Epithelial cell of proximal tubule (primary cell): ENCODE measurements around the gene CLEC2A. TPM values are rescaled to one million over a fixed set of nuclear protein-coding genes. Genes with fewer than 3 reads are reported as not detected.
"Not testable (repeated sequence)": the region's sequence is repeated elsewhere in the genome, so short reads cannot be mapped to it uniquely, and the experiment has no call there.

Experiments
- DNase-seq: peaks from one replicate; pipeline ENCODE4 v3.0.0-alpha.2; 2011; ENCODE audit warnings: low read depth
- H3K4me3 ChIP-seq: 2 replicates; pipeline ENCODE4 v1.5.1; 2011; ENCODE audit warnings: low read depth, mild to moderate bottlenecking, low read length
- total RNA-seq: library from RNA; depleted of rRNA; stranded (reverse); fragments of >200 nt; gene quantifications from 2 replicates; pipeline ENCODE4 v1.2.3, GENCODE V29; 2015
- TF ChIP-seq, protein P1 (sequence below): conservative IDR thresholded peaks from 2 replicates; pipeline ENCODE4 v1.5.1; 2012; ENCODE audit warnings: low read depth, mild to moderate bottlenecking, low read length

The CLEC2A gene, protein sequence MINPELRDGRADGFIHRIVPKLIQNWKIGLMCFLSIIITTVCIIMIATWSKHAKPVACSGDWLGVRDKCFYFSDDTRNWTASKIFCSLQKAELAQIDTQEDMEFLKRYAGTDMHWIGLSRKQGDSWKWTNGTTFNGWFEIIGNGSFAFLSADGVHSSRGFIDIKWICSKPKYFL
- total RNA-seq: not detected in 2 replicates

DNA sequence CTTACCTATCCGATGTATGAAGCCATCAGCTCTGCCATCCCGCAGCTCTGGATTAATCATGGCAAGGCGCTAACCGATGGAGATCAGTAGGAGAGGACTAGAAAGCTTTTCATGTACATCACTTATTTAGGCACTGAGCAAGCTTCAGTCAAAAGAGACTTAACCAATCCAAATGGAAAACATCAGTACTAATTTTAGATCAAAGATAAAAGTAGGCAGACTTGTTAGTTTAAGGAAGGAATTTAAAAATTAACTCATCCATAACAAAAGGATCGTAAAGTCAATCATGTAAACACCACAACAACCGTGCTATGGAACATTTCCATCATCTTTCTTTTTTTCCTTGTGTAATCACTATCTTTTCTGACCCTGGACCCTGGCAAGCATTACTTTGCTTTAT is at the start of gene CLEC2A:
TSS of gene CLEC2A (minus strand) at position 101 of the 400 bp plus-strand sequence. CDS start at position 60, 41 bp downstream.
- no peak for DNase-seq
- TF ChIP-seq, protein P1, sequence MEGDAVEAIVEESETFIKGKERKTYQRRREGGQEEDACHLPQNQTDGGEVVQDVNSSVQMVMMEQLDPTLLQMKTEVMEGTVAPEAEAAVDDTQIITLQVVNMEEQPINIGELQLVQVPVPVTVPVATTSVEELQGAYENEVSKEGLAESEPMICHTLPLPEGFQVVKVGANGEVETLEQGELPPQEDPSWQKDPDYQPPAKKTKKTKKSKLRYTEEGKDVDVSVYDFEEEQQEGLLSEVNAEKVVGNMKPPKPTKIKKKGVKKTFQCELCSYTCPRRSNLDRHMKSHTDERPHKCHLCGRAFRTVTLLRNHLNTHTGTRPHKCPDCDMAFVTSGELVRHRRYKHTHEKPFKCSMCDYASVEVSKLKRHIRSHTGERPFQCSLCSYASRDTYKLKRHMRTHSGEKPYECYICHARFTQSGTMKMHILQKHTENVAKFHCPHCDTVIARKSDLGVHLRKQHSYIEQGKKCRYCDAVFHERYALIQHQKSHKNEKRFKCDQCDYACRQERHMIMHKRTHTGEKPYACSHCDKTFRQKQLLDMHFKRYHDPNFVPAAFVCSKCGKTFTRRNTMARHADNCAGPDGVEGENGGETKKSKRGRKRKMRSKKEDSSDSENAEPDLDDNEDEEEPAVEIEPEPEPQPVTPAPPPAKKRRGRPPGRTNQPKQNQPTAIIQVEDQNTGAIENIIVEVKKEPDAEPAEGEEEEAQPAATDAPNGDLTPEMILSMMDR: no peak
- no peak within 1 kb of the TSS for H3K4me3 ChIP-seq

DNA sequence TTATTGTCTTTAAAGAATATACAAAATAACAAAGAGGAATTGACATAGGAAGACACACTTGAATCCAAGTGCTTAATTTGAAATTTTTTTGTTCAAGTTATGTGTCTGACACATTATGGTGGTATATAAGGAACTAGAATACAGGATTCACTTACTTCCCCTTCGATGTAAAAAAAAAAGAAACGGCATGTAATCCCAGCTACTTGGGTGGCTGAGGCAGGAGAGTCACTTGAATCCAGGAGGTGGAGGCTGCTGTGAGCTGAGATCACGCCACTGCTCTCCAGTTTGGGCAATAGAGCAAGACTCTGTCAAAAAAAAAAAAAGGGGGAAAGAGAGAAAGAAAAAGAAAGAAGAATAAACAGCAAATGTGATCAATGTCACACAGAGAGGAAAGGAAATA is 48.0 kb upstream of the CLEC2A start:
- TF ChIP-seq, protein P1: no peak
- DNase-seq: no peak
- no peak overlapping the region for H3K4me3 ChIP-seq

DNA sequence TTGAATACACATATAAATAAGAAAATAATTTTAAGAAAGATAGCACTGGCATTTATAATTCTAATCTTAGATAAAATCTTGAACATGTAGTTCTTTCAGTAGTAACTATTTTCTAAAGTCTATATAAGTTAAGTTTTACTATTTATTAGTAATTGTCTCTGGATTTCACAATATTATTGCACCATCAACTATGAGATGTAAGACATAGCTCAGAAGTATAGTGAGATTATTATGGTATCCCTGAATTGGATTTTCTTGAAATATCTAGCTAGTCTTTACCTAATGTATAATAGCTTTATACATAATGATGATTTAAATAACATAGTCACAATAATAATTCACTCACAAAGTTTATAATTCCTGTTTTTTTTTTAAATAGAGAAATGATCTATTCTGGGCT is 45.7 kb upstream of the CLEC2A start:
- no peak overlapping the region for H3K4me3 ChIP-seq
- DNase-seq: no peak
- TF ChIP-seq, protein P1: no peak

DNA sequence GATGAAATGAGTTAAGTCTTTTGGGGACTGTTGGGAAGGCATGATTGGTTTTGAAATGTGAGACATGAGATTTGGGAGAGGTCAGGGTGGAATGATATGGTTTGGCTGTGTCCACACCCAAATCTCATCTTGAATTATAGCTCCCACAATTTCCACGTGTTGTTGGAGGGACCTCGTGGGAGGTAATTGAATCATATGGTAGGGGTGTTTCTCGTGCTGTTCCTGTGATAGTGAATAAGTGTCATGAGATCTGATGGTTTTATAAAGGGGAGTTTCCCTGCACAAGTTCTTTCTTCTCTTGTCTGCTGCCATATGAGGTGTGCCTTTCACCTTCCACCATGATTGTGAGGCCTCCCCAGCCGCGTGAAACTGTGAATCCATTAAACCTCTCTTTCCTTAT is 44.5 kb upstream of the CLEC2A start:
- DNase-seq, H3K4me3 ChIP-seq: not testable (repeated sequence)

DNA sequence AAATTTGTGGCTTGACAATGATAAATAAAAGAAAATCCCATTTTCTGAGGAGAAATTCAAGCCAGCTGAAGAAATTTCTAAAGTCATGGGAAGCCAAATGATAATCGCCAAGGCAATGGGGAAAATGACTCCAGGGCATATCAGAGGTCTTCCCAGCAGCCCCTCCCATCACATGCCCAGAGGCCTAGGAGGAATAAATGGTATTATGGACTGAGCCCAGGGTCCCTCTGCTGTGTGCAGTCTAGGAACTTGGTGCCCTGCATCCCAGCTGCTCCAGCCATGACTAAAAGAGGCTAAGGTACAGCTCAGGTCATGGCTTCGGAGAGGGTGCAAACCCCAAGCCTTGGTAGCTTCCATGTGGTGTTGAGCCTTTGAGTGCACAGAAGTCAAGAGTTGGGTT is 43.4 kb upstream of the CLEC2A start:
- H3K4me3 ChIP-seq: no peak overlapping the region
- TF ChIP-seq, protein P1: no peak
- DNase-seq: no peak

DNA sequence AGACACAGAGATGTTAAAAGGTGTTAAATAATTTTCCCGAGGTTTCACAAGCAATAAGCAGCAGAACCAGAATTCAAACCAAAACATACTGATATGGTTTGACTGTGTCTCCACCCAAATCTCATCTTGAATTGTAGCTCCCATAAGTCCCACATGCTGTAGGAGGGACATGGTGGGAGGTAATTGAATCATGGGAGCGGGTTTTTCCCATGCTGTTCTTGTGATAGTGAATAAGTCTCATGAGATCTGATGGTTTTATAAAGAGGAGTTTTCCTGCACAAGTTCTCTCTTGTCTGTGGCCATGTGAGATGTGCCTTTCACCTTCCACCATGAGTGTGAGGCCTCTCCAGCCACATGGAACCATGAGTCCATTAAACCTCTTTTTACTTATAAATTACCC is 42.6 kb upstream of the CLEC2A start:
- not testable (repeated sequence) for DNase-seq

DNA sequence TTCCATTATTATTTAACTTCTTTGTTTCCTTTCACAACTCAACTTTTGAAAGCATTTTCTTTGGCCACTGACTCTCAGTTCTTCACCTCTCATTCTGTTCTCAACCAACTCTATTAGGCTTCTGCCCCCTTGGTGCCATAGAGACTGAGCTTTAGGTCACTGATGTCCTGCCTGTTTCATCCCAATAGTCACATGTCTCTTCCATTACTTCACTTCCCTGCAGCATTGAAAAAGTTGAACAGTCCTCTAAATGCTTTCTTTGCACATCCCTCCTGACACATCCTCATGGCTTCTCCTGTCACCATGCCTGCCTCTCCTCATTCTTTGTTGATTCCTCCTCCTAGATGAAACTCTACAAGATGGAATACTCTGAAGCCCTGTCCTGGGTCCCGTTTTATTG is 41.8 kb upstream of the CLEC2A start:
- no peak overlapping the region for H3K4me3 ChIP-seq
- no peak for DNase-seq
- TF ChIP-seq, protein P1: no peak

More for the DNA sequence above, 42.6 kb upstream of the CLEC2A start:
- H3K4me3 ChIP-seq: not testable (repeated sequence)

DNA sequence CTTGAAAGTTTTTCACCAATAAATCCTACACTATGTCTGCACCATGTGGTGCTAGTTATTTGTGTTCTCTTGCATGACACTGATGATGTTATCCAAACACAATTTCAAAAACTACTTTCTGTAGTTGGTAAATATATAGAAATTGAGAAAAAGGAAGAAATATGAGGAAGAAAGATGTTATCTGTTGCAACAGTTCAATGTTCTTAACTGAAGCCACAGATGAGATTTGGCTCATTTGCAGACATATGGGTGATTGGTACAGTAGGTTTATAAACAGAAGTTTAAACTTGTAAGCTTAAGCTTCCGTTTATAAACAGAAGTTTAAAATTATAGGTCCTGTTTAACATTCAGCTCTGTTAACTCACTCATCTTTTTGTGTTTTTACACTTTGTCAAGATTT is 39.0 kb upstream of the CLEC2A start, which contains the start of gene CLEC12A:
TSS of gene CLEC12A (plus strand) at position 229 of the 400 bp plus-strand sequence. CDS start 188 bp downstream, outside the sequence.
- TF ChIP-seq, protein P1: no peak
- no peak for DNase-seq
- H3K4me3 ChIP-seq: no peak within 1 kb of the TSS
